C4-2B (cell line): ENCODE results near the gene TSSK6.
A peak's percentile ranks its signal among the peaks of the same experiment; 100 is the strongest.
"Not testable (repeated sequence)": the region's sequence is repeated elsewhere in the genome, so short reads cannot be mapped to it uniquely, and the experiment has no call there.

Source experiments
- H3K27ac ChIP-seq: fragments of 450-650 bp; 2 replicates; pipeline ENCODE4 v1.5.1; 2017
- ZFX ChIP-seq: fragments of 450-650 bp; IDR thresholded peaks from 2 replicates; pipeline ENCODE4 v1.6.1; 2017
- TF ChIP-seq, protein P1 (sequence below): fragments of 450-650 bp; conservative IDR thresholded peaks from 2 replicates; pipeline ENCODE4 v1.5.1; 2017; ENCODE audit warnings: mild to moderate bottlenecking

Gene TSSK6

DNA sequence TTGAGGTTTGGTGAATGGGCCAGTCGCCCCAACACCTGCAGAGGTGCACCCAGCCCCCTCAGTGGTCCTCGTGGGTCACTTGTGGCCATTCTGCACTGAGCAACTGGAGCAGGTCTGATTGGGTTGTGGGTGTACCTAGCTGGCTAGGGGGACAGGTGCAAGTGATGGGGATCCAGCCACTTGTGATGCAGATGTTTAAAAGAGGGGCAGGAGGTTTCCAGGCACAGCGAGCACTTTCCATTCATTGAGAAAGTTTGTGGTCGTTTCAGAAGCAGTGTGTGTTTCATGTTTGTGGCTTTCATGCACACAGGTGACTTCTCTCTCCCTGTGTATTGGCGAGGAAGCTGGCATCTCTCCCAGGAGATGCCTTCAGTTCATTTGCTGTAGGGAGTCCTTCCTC, 34.7 kb downstream of the TSSK6 start:
- TF ChIP-seq, protein P1, sequence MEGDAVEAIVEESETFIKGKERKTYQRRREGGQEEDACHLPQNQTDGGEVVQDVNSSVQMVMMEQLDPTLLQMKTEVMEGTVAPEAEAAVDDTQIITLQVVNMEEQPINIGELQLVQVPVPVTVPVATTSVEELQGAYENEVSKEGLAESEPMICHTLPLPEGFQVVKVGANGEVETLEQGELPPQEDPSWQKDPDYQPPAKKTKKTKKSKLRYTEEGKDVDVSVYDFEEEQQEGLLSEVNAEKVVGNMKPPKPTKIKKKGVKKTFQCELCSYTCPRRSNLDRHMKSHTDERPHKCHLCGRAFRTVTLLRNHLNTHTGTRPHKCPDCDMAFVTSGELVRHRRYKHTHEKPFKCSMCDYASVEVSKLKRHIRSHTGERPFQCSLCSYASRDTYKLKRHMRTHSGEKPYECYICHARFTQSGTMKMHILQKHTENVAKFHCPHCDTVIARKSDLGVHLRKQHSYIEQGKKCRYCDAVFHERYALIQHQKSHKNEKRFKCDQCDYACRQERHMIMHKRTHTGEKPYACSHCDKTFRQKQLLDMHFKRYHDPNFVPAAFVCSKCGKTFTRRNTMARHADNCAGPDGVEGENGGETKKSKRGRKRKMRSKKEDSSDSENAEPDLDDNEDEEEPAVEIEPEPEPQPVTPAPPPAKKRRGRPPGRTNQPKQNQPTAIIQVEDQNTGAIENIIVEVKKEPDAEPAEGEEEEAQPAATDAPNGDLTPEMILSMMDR = no peak
- TF ChIP-seq ZFX = no peak
- no peak overlapping the region for H3K27ac ChIP-seq

DNA sequence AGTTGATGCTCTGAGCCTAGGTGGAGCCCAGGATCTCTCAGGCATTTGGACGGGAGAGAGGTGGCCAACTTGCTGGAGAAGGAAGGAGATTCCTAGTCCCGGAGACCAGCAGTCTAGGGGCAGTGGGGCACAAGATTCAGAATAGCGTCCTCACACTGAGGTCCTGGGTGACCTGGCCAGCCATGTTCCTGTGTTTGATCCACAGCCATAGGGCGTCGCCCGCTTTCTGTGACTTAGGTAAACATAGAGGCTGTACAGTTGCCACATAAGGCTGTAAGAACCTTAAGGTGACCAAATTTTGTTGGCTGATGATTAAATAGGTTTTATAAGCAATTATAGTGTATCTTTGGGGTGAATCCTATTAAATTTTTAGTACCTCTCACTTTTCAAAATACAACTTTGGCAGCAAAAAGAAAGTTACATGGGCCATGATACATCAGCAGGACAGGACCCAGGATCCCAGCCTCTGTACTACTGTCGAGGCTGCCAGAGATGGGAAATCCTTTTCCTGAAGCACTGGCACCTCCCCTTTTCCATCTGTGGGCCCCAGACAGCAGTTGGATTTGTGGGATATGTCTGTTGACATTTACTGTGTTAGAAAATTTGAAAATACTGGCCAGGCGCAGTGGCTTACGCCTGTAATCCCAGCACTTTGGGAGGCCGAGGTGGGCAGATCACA, 37.5 kb downstream of the TSSK6 start:
- TF ChIP-seq ZFX = no peak
- TF ChIP-seq, protein P1 = no peak
- H3K27ac ChIP-seq = peak overlapping the region; percentile 33

DNA sequence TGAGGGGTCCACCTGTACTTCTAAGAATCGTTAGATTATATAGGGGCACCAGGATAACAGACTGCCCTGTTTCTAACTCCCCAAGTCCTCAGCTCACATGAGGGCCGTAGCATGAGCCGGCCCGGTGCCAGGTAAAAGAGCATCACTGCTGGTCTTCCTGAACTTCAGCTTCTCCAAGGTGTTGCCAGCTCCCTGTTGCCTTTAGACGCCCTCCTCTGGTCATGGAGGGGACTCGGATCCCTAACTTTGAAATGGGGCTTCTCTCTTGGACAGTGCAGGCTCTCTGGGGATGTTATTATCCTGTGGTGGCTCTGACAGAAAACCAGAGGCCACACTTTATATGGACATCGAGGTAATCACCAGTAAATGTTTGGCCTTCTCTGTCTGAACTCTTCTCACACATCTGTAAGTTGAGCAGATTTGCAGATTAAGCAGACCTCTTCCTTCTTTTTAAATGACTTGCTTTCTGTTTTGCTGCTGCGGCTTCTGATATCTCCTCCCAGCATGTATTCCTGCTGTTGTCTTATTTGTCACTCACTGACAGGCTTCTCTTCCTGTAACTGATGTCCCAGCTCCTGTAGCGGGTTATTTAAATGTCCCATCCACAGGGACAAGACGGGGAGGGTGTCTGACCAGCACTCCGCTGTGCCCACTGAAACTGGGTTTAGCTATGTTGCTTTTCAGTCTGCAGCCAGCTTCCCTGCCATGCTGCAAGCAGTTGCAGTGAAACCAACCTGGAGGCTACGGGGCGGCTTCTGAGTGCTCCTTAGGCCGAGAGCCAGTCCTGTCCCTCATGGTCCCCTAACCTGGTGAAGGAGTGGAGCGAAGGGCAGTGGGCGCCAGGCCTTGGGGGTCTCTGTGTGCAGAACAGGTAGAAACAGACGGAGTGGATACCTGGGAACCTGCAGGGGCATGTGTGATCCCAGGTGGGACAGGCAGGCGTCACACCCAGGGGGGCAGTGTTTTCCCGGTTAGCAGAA, 39.2 kb downstream of the TSSK6 start:
- no peak overlapping the region for H3K27ac ChIP-seq
- TF ChIP-seq, protein P1 = no peak
- no peak for TF ChIP-seq ZFX

DNA sequence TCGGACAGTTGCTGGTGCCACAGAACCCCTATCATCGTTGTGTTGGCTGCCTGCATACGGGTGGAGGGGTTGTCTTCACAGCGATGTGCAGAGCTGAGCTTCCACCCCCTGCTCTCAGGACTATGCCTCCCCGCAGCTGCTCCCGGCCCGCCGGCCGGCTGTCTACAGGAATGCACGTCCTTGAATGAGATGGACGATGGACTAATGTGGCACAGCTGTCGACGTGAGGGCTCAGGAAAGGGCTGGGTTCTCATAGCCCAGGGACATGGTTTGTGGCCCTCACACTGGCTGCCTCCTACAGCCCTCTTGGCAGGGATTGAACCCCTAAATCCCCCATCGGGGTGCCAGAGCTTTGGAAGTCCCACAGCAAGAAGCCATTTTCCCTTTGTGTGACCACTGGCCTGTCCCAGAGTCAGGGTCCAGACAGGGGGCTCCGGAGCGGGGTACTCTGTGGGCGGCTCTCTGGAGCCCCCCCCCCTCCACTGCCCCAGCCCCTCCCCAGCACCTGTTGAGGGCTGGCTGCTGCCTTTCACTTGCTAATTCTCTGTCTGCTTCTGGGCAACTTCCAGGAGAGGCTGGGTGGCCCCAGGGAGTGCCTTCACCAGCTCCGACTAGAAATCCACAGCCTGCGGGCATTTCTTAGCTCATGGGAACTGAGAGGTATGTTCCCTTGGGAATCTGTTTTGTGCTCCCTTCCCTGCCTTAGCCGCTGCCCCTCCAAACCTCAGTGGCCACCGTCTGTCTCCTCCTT, 40.2 kb downstream of the TSSK6 start:
- TF ChIP-seq, protein P1 = no peak
- no peak for TF ChIP-seq ZFX
- no peak overlapping the region for H3K27ac ChIP-seq

DNA sequence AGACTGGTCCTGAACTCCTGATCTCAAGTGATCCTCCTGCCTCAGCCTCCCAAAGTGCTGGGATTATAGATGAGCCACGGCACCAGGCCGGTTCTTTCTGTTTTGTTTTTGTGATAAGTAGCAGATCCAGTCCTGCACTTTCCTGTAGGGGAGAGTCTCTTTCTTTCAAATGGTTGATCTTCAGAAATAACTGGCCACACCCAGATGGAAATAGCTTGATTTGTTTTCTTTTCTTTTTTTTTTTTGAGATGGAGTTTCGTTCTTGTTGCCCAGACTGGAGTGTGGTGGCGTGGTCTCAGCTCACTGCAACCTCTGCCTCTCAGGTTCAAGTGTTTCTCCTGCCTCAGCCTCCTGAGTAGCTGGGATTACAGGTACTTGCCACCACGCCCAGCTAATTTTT, 43.2 kb downstream of the TSSK6 start:
- H3K27ac ChIP-seq = not testable (repeated sequence)

DNA sequence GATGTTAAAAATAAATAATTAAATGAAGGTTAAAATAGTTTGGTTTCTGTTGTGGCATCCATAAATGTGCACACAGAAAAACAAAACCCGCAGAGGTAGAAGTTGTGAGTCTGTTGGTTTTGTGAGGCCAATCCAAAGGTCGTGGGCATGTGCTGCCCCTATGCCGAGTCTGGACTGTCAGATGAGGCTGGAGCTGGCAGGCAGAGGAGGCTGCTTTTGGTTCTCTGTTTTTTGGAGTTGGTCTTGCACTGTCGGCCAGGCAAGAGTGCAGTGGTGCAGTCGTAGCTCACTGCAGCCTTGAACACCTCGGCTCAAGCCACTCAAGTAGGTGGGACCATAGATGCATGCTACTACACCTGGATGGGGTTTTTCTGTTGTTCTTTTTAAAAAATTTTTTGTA, 43.7 kb downstream of the TSSK6 start:
- no peak overlapping the region for H3K27ac ChIP-seq
- TF ChIP-seq, protein P1 = no peak
- no peak for TF ChIP-seq ZFX

DNA sequence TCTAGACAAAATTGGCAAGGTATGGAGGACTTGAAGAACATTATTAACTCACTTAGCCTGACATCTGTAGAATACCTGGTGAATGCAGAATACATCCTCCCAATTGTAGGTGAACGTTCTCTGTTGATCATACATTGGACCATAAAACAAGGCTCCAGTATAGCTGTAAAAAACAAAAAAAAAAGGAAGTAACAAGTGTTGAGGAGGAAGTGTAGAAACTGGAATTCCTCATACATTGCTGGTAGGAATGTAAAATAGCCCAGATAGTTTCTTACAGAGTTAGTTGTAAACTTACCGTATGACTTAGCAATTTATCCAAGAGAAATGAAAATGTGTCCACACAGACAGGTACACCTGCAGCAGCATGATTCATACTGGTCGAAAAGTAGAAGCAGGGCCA, 44.8 kb downstream of the TSSK6 start:
- TF ChIP-seq ZFX = no peak
- TF ChIP-seq, protein P1 = no peak
- H3K27ac ChIP-seq = no peak overlapping the region
